Stimulated activated CD4-positive, alpha-beta T cell treated with anti-CD3 and anti-CD28 coated beads, Interleukin-4, amount 100 ng/mL, for 24 hours (primary cell): ENCODE data around the gene IPO13.
A peak's percentile ranks its signal among the peaks of the same experiment; 100 is the strongest.

Experiments
- DNase-seq: peaks from one replicate; pipeline ENCODE4 v3.0.0-alpha.2; 2020

Gene IPO13

GRCh38 chr1:43946236-43947060, at the start of gene IPO13:
Gene IPO13 (plus strand): TSS chr1:43946950. CDS start chr1:43947601, 651 bp downstream.
- peak; percentile 95 for DNase-seq

- DNase-seq: no peak
Measured at GRCh38 chr1:43898981-43899380, 47.8 kb upstream of the IPO13 start.

GRCh38 chr1:43900386-43900785, 46.4 kb upstream of the IPO13 start:
- no peak for DNase-seq

- no peak for DNase-seq
Measured at GRCh38 chr1:43901196-43901961, 45.4 kb upstream of the IPO13 start.

- DNase-seq: no peak
Measured at GRCh38 chr1:43902058-43902831, 44.5 kb upstream of the IPO13 start.

- no peak for DNase-seq
Measured at GRCh38 chr1:43904660-43905551, 41.8 kb upstream of the IPO13 start.

- no peak for DNase-seq
Measured at GRCh38 chr1:43908226-43908625, 38.5 kb upstream of the IPO13 start.

- no peak for DNase-seq
Measured at GRCh38 chr1:43908858-43909257, 37.9 kb upstream of the IPO13 start.

- DNase-seq: no peak
Measured at GRCh38 chr1:43910343-43910742, 36.4 kb upstream of the IPO13 start.

- DNase-seq: no peak
Measured at GRCh38 chr1:43912607-43913006, 34.1 kb upstream of the IPO13 start.

GRCh38 chr1:43913051-43913501, 33.7 kb upstream of the IPO13 start:
- DNase-seq: no peak

GRCh38 chr1:43913666-43914360, 32.9 kb upstream of the IPO13 start:
- DNase-seq: no peak

- no peak for DNase-seq
Measured at GRCh38 chr1:43914576-43915525, 31.9 kb upstream of the IPO13 start.

GRCh38 chr1:43919906-43920305, 26.8 kb upstream of the IPO13 start:
- no peak for DNase-seq

GRCh38 chr1:43921022-43921421, 25.7 kb upstream of the IPO13 start:
- DNase-seq: no peak

GRCh38 chr1:43924516-43924915, 22.2 kb upstream of the IPO13 start:
- DNase-seq: no peak

GRCh38 chr1:43925846-43926245, 20.9 kb upstream of the IPO13 start:
- DNase-seq: no peak

GRCh38 chr1:43930168-43930948, 16.4 kb upstream of the IPO13 start:
- DNase-seq: no peak

- no peak for DNase-seq
Measured at GRCh38 chr1:43930949-43931275, 15.8 kb upstream of the IPO13 start.
